DND-41 (cell line): ENCODE data around the gene STPG2.

Experiments used
- CTCF ChIP-seq: IDR thresholded peaks from 2 replicates; pipeline ENCODE4 v1.5.1; 2012; ENCODE audit warnings: borderline replicate concordance, low read length, moderate library complexity, mild to moderate bottlenecking; ENCODE audit not compliant: poor library complexity, severe bottlenecking; ENCODE audit errors: extremely low read depth
- EZH2 ChIP-seq: IDR thresholded peaks from 3 replicates; pipeline ENCODE4 v1.6.1; 2012; ENCODE audit warnings: borderline replicate concordance, low read depth, mild to moderate bottlenecking, moderate library complexity, low read length, inconsistent platforms; ENCODE audit not compliant: severe bottlenecking

GRCh38 chr4:97984545-97985131 is 158.6 kb downstream of the STPG2 start:
- TF ChIP-seq CTCF (peak; percentile 44), EZH2 (no peak)
